GM18517 (cell line): ENCODE results near the gene STAP1.
"Not testable (repeated sequence)": the region's sequence is repeated elsewhere in the genome, so short reads cannot be mapped to it uniquely, and the experiment has no call there.

Source experiments
- ATAC-seq: cut with Tn5 transposase; IDR thresholded peaks from one replicate; pipeline ENCODE4 v1.9.1; 2021; ENCODE audit warnings: mild to moderate bottlenecking, moderate library complexity; ENCODE audit not compliant: unreplicated experiment

The STAP1 gene

GRCh38 chr4:67558493-67558892, at the start of gene STAP1:
STAP1 (plus strand) TSS chr4:67558727; CDS start chr4:67558810, 83 bp downstream.
- peak; percentile 75 for ATAC-seq

- no peak for ATAC-seq
These were observed 46.0 kb upstream of the STAP1 start for GRCh38 chr4:67512501-67512900.

GRCh38 chr4:67520141-67520540, 38.4 kb upstream of the STAP1 start:
- no peak for ATAC-seq

- peak; percentile 93 for ATAC-seq
These were observed 37.0 kb upstream of the STAP1 start for GRCh38 chr4:67521506-67521905.

- no peak for ATAC-seq
These were observed 36.3 kb upstream of the STAP1 start for GRCh38 chr4:67522230-67522629.

GRCh38 chr4:67522851-67523671, 35.5 kb upstream of the STAP1 start:
- no peak for ATAC-seq

- ATAC-seq = not testable (repeated sequence)
These were observed 34.4 kb upstream of the STAP1 start for GRCh38 chr4:67524140-67524539.

GRCh38 chr4:67531379-67531962, 27.1 kb upstream of the STAP1 start:
- ATAC-seq = no peak

- not testable (repeated sequence) for ATAC-seq
These were observed 26.1 kb upstream of the STAP1 start for GRCh38 chr4:67532397-67532796.

- no peak for ATAC-seq
These were observed 25.4 kb upstream of the STAP1 start for GRCh38 chr4:67533112-67533511.

GRCh38 chr4:67535280-67535840, 23.2 kb upstream of the STAP1 start:
- ATAC-seq = no peak

- no peak for ATAC-seq
These were observed 18.7 kb upstream of the STAP1 start for GRCh38 chr4:67539830-67540229.

GRCh38 chr4:67542076-67542475, 16.5 kb upstream of the STAP1 start:
- no peak for ATAC-seq

- ATAC-seq = peak; percentile 95
These were observed 13.1 kb upstream of the STAP1 start, which contains the start of gene CENPC for GRCh38 chr4:67545199-67546003. CENPC (minus strand) TSS chr4:67545503; CDS start chr4:67545355, 148 bp downstream.

- ATAC-seq = no peak
These were observed 12.5 kb upstream of the STAP1 start for GRCh38 chr4:67546004-67546356.

- no peak for ATAC-seq
These were observed 11.6 kb upstream of the STAP1 start for GRCh38 chr4:67546971-67547370.

GRCh38 chr4:67549123-67549522, 9.4 kb upstream of the STAP1 start:
- peak; percentile 44 for ATAC-seq

- ATAC-seq = peak; percentile 35
These were observed 8.1 kb upstream of the STAP1 start for GRCh38 chr4:67550451-67550850.

- peak; percentile 35 for ATAC-seq
These were observed 7.7 kb upstream of the STAP1 start for GRCh38 chr4:67550857-67551256.

- not testable (repeated sequence) for ATAC-seq
These were observed 6.3 kb upstream of the STAP1 start for GRCh38 chr4:67552146-67552792.

GRCh38 chr4:67554096-67554495, 4.4 kb upstream of the STAP1 start:
- no peak for ATAC-seq
